GM21447 (cell line): Measurements from ENCODE around the gene SLC13A5.

ENCODE experiments used
- ATAC-seq: cut with Tn5 transposase; IDR thresholded peaks from one replicate; pipeline ENCODE4 v1.9.1; 2021; ENCODE audit not compliant: unreplicated experiment

Gene SLC13A5

DNA sequence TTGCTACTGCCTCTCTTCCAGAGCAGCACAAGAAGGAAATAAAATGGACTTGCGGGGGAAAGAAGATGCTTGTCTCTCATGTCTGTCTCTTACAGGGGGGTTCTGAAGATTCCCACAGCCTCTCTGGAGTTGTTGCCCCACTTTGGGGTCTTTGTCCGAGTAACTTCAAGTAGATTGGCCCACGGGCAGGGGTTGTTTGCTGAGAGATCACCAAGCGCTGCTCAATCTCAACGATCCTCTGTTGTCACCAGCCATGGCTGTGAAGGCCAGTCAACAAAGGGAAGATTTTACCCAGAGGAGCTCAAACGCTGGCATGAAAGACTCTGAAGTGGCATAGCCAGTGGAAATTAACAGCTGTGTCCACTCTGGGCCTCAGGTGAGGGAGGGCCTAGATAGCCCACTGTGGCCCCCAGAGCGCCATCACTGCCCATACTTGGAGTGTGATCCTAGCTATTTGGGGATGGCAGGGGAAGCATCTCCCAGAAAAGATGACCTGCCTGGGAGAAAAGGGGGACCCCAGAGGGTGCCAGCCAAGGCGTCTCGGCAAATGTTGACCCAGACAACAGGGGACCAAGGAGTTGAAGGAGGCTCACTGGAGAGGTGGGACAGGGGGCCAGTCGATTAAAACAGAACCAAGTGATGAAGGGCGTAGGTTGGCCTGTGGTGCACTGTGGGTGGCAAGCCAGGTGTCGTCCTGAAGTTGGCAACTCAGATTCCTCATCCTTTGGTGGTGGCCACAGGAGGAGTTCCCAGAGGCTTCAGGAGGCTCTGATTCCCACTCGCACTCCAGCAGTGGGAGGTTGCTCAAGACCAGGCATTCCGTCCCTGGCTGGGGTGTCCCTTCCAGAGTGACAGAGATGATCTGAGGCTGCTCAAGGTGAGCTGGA is 28.0 kb downstream of the SLC13A5 start:
- no peak for ATAC-seq

GRCh38 chr17:6684460-6684783 is 28.7 kb downstream of the SLC13A5 start:
- ATAC-seq: no peak

GRCh38 chr17:6683730-6684459 is 29.3 kb downstream of the SLC13A5 start:
- ATAC-seq: no peak

DNA sequence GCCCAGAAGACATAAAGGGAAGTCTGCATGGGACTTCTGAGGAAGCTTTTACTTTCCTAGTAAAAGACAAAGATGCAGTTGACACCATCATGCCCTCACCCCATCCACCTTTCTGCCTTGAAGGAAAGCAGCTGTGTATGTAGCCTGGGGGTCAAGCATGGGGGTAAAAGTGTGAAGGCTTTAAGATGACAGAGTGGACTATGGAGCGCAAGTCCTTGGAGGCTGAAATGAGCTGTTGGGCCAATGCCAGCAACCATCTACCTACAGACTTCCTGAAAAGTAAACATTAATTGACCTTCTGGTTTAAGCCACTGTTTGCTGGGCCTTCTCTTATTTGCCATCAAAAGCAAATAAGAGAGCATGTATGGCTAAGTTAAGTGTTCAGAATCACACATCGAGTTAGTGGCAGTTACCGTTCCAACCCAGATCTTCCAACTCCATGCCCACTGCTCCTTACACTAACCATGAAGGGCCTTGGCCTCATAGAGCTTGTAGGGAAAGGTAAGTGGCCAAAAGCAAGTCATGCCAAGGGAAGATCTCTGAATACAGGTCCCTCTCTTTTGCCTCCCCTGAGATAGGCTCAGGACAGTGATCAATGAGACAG is 30.0 kb downstream of the SLC13A5 start:
- no peak for ATAC-seq

DNA sequence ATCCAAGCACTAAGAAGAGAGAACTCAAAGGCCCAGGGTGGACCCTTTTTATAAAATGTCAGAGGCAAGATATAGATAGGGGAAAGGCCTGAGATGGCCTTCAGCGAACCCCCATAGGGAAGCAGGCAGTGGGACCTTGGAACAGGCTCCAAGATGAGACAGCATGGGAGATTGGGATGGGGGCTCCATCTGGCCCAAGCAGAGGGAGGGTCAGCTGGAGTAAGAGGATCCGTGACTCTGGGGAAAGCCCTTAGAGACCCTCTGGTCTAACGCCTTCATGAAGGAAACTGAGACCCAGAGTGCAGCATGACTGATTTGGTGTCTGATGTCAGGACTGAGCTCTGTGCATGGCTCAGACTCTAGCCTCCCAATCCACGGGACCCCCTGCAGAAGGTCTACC is 30.8 kb downstream of the SLC13A5 start:
- ATAC-seq: no peak

GRCh38 chr17:6681671-6682070 is 31.5 kb downstream of the SLC13A5 start:
- ATAC-seq: no peak

DNA sequence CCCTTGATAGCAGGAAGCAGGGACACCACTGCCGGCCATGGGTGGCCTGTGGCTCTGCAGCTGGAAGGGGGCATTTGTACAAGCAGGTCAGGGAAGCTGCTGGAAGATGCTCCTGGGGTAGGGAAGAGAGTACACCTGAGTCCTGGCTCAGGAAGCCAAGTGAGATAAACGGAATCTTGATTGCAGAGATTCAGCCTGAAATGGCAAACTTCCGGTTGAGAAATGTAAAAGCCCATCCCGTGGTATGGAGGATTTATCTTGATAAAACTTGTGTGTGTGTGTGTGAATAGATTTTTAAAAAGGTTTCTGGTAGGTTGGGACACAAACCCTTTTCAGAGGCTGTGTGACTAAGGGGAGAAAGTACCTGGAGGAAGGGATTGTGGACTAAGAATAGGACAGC is 32.0 kb downstream of the SLC13A5 start:
- no peak for ATAC-seq

GRCh38 chr17:6679241-6679640 is 33.9 kb downstream of the SLC13A5 start:
- ATAC-seq: no peak

DNA sequence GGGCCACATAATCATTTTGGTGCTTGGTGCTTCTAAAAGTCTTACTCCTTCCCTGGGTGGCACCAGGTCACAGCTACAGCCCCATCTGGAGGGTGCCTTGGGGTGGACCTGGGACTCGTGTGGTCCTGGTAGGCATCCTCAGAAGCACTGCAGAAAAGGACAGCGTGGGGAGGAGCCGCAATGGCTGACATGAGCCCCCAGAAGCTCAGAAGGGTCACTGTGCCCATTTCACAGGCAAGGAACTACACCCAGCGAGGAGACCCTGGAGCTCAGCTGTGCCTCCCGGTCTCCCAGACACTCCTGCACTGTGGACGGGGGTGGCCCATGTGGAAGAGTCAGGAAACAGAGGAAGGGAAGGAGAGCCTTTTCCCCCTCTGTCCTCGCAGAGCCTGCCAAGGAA is 35.2 kb downstream of the SLC13A5 start:
- no peak for ATAC-seq

DNA sequence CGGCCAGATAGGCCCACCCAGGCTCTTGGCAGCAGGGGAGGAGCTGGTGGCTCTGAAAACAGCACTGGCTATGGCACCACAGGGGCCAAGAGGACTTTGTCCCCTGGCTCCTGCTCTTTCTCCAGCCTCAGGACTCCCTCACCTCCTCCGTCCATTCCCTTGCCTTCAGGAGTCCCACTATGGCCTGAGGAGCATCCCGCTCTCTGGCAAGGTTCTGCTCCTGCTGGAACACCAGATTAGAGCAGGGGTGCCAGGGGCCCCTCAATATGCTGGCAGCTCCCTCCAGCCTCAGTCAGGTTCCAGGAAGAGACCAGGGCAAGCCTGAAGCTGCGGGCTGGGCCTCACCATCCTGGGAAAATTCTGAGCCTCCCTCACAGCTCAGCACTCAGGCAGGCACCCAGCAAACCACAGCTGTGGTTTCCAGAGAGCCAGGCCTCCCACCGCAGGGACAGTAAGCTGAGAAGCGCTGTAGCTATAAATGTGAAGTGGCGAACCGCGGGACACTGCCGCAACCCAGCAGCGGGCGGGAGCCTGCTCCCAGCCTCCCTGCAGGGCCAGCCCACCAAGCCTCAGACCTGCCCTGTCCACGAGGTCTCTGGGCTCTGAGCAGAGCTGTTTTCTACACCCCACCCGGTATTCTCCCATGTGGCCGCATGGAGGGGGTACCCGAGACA is 35.9 kb downstream of the SLC13A5 start:
- no peak for ATAC-seq

GRCh38 chr17:6676802-6677157 is 36.4 kb downstream of the SLC13A5 start:
- ATAC-seq: no peak

- no peak for ATAC-seq
Observed at GRCh38 chr17:6675201-6675825, 37.9 kb downstream of the SLC13A5 start.

DNA sequence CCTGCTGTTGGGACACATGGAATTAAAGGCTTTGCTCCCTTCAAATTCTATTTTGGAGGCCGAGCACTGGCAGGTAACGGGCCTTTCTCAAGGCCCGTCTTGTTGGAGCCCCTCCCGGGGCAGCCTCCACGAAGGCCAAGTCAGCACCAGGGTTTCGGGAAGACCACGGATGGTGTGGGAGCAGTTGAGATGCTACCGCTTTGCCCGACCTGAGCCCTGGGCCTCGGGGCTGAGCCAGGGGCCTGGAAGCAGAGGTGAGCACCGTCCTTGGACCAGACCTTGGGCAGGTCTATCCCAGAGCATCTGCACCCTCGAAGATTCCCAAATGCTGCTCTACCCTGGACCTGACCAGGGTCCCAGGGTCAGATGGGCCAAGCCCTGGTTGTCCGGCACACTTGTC is 38.6 kb downstream of the SLC13A5 start:
- no peak for ATAC-seq

- ATAC-seq: no peak
Observed at GRCh38 chr17:6671431-6671830, 41.7 kb downstream of the SLC13A5 start.

DNA sequence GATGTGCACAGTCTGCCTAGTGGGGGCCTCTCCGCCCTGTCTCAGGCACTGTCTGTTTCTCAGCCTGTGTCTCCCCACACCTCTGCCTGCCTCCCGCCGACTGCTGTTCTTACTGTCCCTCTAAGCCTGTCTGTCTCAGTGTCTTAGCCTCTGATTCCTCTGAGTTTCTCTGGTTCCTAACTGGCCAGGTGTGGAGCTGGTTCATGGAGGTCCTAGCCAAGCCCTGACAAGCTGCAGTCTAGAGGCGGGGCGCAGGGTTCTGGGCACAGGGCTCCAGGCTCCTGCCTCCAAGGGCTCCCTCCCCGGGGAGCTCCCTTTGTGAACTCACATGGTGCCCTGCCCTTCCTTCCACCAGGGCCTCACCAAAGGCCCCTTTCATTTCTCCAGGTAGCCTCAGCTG is 42.2 kb downstream of the SLC13A5 start:
- no peak for ATAC-seq

GRCh38 chr17:6670571-6670970 is 42.6 kb downstream of the SLC13A5 start:
- ATAC-seq: no peak

DNA sequence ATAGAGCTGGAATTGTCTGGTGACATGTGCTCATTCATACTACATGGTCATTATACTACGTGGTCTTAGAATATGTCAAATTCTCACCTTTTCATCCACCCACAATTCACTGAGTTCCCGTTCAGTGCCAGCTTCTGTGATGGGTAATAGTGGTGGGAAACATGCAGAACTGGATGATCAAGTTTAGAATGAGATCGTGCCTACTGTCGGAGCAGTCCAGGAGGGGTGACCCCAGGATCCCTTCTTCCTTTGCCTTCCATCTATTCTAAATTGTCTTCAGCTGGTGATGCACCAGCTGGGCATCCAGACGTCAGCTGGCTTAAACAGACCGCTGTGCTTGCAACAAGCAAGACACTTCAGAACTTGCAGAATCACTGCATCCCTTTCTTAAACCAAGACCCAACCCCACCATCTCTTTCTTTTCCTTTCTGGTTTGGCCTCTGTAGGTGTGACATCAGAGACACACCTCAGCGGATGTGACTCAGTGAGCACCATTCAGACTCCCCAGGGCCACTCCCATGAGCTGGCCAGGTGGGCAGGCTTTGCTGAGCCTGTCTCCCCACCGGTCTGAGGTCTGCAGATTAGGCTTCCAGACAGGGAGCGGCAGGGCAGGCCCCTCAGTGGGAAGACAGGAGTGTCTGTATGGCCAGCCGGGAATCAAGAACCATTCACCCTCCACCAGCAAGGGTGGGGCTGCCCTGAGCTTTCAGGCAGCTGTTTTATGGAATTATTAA is 43.5 kb downstream of the SLC13A5 start:
- ATAC-seq: no peak

GRCh38 chr17:6668727-6669425 is 44.3 kb downstream of the SLC13A5 start:
- no peak for ATAC-seq

GRCh38 chr17:6668219-6668618 is 45.0 kb downstream of the SLC13A5 start:
- ATAC-seq: no peak

GRCh38 chr17:6667516-6667915 is 45.7 kb downstream of the SLC13A5 start:
- no peak for ATAC-seq
